LNCAP (cell line): ENCODE measurements around the gene CALML5.

ENCODE experiments used
- TF ChIP-seq, protein P1 (sequence below): fragments of 450-650 bp; IDR thresholded peaks from 2 replicates; pipeline ENCODE4 v1.5.1; 2017; ENCODE audit warnings: mild to moderate bottlenecking

Gene CALML5

DNA sequence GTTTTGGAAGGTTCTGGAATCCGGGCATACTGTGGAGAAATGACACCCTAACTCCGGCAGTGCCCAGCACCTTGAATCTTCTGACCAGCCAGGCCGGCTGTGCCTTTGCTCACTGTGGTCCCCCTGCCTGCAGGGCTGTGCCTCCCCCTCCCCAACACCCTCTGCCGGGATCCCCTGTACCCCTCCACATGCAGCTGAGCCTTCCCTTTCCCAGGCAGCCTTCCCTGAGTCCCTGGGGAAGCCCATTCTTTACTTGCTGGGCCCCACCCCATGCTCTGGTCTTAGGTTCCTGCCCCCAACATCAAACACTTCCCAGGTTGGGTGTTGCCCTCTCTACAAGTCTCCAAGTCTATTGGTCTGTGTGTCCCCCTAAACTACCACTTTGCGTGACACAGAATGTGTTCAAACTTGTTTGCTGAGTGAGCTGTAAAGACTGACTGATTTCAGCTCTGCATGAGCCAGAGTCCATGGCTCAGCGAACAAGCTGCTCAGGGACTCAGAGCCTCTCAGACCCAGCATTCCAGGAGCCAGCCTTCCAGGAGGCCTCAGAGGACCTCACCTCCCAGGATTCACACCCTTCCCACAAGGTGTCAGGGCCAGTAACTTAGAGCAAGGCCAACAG, 31.6 kb downstream of the CALML5 start:
- TF ChIP-seq, protein P1, sequence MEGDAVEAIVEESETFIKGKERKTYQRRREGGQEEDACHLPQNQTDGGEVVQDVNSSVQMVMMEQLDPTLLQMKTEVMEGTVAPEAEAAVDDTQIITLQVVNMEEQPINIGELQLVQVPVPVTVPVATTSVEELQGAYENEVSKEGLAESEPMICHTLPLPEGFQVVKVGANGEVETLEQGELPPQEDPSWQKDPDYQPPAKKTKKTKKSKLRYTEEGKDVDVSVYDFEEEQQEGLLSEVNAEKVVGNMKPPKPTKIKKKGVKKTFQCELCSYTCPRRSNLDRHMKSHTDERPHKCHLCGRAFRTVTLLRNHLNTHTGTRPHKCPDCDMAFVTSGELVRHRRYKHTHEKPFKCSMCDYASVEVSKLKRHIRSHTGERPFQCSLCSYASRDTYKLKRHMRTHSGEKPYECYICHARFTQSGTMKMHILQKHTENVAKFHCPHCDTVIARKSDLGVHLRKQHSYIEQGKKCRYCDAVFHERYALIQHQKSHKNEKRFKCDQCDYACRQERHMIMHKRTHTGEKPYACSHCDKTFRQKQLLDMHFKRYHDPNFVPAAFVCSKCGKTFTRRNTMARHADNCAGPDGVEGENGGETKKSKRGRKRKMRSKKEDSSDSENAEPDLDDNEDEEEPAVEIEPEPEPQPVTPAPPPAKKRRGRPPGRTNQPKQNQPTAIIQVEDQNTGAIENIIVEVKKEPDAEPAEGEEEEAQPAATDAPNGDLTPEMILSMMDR: no peak

DNA sequence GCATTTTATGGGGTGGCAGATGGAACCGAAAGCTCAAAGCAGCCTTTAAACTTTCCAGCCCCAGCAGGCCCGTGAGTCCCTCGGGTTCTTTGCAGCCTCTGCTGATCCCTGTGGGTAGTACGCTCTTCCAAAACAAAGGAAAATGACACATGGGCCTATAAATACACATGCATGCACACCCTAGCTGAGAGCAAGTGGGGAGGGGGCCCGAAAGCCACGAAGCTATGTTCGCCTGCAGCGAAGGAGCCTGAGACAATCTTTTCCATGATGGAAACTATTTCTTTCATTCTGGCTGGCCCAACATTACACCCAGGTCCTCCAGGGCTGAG, 32.2 kb downstream of the CALML5 start:
- TF ChIP-seq, protein P1: no peak

DNA sequence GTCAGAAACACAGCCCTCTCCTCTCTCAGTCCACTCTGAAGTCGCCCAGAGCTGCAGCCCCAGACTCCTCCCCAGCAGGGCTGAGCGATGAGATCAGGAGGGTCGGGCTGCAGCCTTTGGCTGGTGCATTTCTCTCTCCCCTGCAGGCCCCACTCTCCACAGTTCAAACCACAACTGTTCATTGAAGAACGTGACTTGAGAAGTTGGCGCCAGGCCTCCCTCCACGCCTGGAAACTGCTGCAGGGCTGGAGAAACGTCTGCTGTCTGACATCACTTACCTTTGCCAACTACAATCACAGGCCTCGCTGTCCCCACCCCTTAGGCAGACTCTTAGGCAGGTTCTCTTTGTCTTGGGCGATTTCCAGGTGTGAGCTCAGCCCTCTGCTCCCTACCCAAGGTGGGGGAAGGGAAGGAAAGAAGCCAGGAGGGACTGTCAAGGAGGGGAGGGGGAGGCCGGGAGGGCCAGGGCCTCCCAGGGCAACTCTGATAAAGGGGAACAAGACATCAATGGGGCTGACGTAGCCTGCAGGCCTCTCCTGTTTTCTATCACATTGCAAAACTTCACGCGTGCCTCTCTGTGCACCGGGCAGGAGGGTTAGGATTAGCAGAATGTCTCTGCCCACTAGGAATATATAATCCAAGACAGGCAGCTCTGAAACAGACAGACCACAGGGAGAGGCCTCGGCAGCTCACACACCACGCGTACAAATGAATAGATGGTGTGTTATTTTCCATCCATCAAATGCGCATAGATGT, 32.7 kb downstream of the CALML5 start:
- TF ChIP-seq, protein P1: no peak

DNA sequence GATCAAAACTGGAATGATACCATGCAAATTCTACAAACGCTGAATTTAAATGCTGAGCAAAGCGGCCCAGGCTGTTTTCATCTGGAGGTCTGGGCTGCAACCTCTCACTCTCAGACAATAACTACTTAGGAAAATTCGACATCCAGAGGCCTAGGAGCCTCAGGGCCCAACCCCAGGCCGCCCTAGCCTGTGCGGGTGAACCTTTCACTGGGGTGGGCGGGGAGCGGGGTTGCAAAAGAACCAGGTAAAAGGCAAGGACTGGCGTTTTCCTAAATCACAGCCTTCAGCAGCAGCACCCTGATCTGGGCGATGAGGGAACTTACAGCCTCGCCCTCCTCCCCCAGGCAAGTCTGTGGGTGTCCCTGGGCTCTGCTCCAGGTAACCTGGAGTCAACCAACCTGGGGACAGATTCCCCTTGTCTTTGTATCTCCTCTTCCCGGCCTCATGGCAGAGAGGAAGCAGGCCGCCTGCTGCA, 33.4 kb downstream of the CALML5 start:
- TF ChIP-seq, protein P1: no peak

DNA sequence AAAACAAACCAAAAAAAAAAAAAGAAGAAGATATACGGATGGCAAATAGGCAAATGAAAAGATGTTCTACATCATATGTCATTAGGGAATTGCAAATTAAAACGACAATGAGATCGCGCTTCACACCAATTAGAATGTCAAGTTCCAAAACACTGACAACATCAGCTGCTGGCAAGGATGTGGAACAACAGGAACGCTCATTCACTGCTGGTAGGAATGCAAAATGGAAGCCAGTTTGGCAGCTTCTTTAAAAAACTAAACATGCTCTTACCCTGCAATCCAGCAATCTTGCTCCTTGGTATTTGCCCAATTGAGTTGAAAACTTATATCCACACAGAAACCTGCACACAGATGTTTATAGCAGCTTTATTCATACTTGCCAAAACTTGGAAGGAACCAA, 34.8 kb downstream of the CALML5 start:
- TF ChIP-seq, protein P1: no peak

DNA sequence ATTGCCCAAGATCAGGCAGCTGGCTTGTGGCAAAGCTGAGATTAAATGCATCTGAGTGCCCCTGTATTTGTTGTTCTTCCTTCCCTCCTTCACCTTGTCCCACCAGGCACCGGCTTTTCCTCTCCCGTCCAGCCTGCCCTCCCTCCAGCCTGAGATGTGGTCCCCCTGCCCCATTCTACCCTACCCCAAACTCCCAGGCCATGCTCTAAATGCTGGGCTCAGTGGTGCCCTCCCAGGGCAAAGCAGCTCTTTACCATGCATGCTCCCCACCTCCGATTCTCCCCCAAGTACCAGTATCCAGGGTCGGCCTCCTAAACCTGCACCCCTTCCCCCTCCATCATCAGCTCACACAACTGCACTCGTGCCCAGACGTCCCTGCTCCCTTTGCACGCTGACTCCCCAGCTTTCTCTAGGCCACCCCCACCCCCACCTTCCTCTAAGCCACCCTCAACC, 36.5 kb downstream of the CALML5 start:
- TF ChIP-seq, protein P1: no peak

DNA sequence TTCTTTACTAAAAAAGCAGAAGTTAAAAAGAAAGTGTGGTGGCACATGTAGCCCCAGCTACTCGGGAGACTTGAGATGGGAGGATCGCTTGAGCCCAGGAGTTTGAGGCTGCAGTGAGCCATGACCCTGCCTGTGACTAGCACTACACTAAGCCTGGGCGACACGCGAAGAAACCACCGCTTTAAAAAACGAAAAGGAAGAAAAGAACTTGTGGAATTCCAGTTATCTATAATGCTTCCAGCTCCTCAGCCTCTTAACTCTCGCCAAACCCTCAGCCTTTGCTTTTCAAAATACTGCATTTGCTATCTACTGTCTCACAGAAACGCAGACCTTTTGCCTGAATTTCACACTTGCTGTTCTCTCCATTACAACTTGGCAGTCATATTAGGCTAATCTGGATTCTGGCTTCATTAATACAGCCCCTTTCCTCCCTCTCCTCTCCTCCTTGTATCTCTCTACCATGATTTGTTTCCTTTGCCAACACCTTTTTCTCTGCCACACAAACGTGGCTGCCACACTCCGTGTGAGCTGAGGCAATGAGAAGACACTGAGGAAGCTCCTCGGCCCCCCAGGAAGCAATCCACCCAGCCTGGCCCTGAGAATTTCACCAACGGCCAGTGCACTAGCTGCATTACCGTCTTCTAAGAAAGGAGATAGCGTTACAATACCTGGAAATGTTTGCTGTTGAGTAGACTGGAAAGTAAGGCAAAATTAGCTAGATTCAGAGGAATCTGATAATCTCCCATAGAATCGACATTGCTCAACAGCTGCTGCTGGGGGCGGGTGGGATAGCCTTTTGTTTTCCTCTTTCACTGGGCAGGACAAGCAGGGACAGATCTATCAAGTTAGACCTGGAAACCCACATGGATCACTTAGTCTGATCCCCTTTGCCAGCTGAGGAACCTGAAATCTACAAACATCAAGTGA, 37.2 kb downstream of the CALML5 start:
- TF ChIP-seq, protein P1: no peak
